Tibial artery (tissue), 4 donors: ENCODE results near the gene STK11IP.
A peak's percentile ranks its signal among the peaks of the same experiment; 100 is the strongest.

Source experiments
- DNase-seq, 2 donors: peaks; one replicate each; pipeline ENCODE4 v3.0.0-alpha.2; 2019
- H3K27ac ChIP-seq, 2 donors: fragments of 200-600 bp; sonication (generic) in 1 of 2; 1 replicate in 1 of 2; 2 replicates in 1 of 2; pipeline ENCODE4 v1.5.1; 2018 to 2019; ENCODE audit warnings: mild to moderate bottlenecking in 1 of 2
- H3K27me3 ChIP-seq, 2 donors: fragments of 200-600 bp; sonication (generic) in 1 of 2; one replicate each; pipeline versions ENCODE4 v1.5.1 to v1.6.0; 2016 to 2019
- H3K36me3 ChIP-seq, 3 donors: fragments of 200-600 bp; sonication (generic) in 2 of 3; one replicate each; pipeline ENCODE4 v1.5.1; 2016 to 2019; ENCODE audit warnings: mild to moderate bottlenecking in 2 of 3
- H3K4me1 ChIP-seq, 4 donors: fragments of 200-600 bp; sonication (generic) in 2 of 4; 1 replicate in 3 of 4; 2 replicates in 1 of 4; pipeline ENCODE4 v1.5.1; 2016 to 2019
- H3K4me3 ChIP-seq, 2 donors: fragments of 200-600 bp; sonication (generic) in 1 of 2; 1 replicate in 1 of 2; 2 replicates in 1 of 2; pipeline ENCODE4 v1.5.1; 2018 to 2019; ENCODE audit warnings: mild to moderate bottlenecking in 2 of 2
- H3K9me3 ChIP-seq, 3 donors: fragments of 200-600 bp; sonication (generic) in 1 of 3; one replicate each; pipeline ENCODE4 v1.5.1; 2016 to 2019
- CTCF ChIP-seq, 2 experiments: fragments of 200-600 bp in 1 of 2; fragments of 450-650 bp in 1 of 2; IDR thresholded peaks; one replicate each; pipeline ENCODE4 v1.5.1; 2017 to 2019; ENCODE audit warnings: antibody characterized with exemption in 2 of 2, mild to moderate bottlenecking in 1 of 2, moderate library complexity in 1 of 2
- intact Hi-C: fragments of 100-400 bp; cut with DNase I; formaldehyde crosslinking; loops from one replicate; pipeline ENCODE4 v1.15.0; 2023; ENCODE audit warnings: low total_unique reads

Gene STK11IP

DNA sequence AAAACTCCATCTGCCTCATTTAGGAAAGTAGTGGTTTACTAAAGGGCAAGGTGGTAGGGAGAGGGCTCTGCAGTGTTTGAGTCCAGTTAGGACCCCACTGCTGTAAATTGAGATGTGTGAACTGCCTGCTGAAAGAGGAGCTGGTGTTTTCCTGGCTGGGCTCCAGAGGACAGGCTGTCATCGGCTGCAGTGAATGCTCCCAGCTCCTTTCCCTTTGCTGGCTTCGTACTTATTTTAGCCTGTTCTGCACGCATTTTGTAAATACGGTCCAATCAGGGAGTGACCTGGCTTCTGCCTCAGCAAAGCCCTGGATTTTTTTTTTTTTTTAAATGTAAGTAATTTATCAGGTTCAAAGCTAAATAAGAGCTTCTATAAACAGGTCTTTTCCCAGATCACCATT, 67.3 kb downstream of the STK11IP start:
- Histone ChIP-seq H3K4me1 (peaks cover 0 to 11% (median 0%) of the 10 kb centered on the region in 4 donors), H3K9me3 (peaks cover 0 to 5% (median 0%) of the 10 kb centered on the region in 3 donors), H3K27me3 (no peaks in the 10 kb centered on the region), H3K27ac (peak overlapping the region; percentile 24 to 47), H3K36me3 (no peaks in the 10 kb centered on the region), H3K4me3 (no peak overlapping the region)
- intact Hi-C loops = no loop called here
- no peak for TF ChIP-seq CTCF (IDR thresholded peaks at IDR 0.05)
- peak; percentile 45 to 79 for DNase-seq

DNA sequence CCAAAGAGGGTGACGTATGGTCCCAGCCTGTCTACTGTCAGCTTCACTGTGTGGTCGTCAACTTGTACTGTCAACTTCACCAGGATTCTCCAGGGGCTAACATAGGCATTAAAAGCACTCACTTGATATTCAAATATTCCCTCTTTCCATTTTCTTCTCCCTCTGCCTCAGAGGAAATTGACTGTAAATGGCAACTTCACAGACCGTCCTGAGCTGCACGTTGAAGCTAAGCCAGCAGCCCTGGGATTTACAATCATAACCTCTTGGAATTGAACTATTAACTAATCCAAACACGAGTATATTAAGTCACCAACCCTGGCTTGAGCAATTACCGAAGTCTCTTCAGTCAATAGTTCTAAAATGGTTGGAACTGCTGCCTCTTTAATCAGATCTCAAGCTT, 68.3 kb downstream of the STK11IP start:
- Histone ChIP-seq H3K36me3 (no peaks in the 10 kb centered on the region), H3K27ac (no peak overlapping the region), H3K4me3 (no peak overlapping the region), H3K27me3 (no peaks in the 10 kb centered on the region), H3K9me3 (peaks cover 0 to 5% (median 0%) of the 10 kb centered on the region in 3 donors), H3K4me1 (peaks cover 0 to 11% (median 0%) of the 10 kb centered on the region in 4 donors)
- TF ChIP-seq CTCF (IDR thresholded peaks at IDR 0.05) = no peak
- no peak for DNase-seq
- intact Hi-C loops = no loop called here
